ENCODE data around the gene LCN10. TPM values are rescaled to one million over a fixed set of nuclear protein-coding genes. Genes with fewer than 3 reads are reported as not detected.

Gene LCN10
- total and polyA plus RNA-seq, 2 of the 13 experiments (the other 11 are each of a cell fraction or from before 2014, with no cell fraction given) = 0.53 to 0.61 TPM

GRCh38 chr9:136697146-136697820, 45.5 kb downstream of the LCN10 start (continued):
- no peak for TF ChIP-seq AKNA (CRISPR knock-in tag; IDR thresholded peaks at IDR 0.05; ENCODE audit: borderline replicate concordance)
- no peak for TF ChIP-seq KMT2A (CRISPR knock-in tag; IDR thresholded peaks at IDR 0.05)
- no peak for TF ChIP-seq DR1 (CRISPR knock-in tag; IDR thresholded peaks at IDR 0.05)
- TF ChIP-seq CCAR2 (optimal IDR thresholded peaks at IDR 0.05; ENCODE audit: low read depth, low read length) = no peak
- TF ChIP-seq ZNF337 (CRISPR knock-in tag; IDR thresholded peaks at IDR 0.05; ENCODE audit: borderline replicate concordance, low read depth) = no peak
- no peak for TF ChIP-seq ZNF75D (CRISPR knock-in tag; IDR thresholded peaks at IDR 0.05; ENCODE audit: borderline replicate concordance)
- TF ChIP-seq ZSCAN29 (CRISPR knock-in tag; conservative IDR thresholded peaks at IDR 0.05) = no peak
- no peak for TF ChIP-seq ZNF674 (CRISPR knock-in tag; IDR thresholded peaks at IDR 0.05; ENCODE audit: low read depth)
- no peak for TF ChIP-seq ZFP82 (CRISPR knock-in tag; IDR thresholded peaks at IDR 0.05; ENCODE audit: borderline replicate concordance)
- 0 out of 2 replicates have a peak, but pooled peaks have one; percentile 29 for TF ChIP-seq FOXP4 (CRISPR knock-in tag; IDR thresholded peaks at IDR 0.05)
- TF ChIP-seq SMAD1 (CRISPR knock-in tag; IDR thresholded peaks at IDR 0.05; ENCODE audit: borderline replicate concordance, low read depth) = no peak
- peak; percentile 99 for TF ChIP-seq ZBTB43 (CRISPR knock-in tag; conservative IDR thresholded peaks at IDR 0.05)
- TF ChIP-seq ZNF775 (CRISPR knock-in tag; IDR thresholded peaks at IDR 0.05; ENCODE audit: borderline replicate concordance) = no peak
- TF ChIP-seq NFRKB (IDR thresholded peaks at IDR 0.05) = no peak
- TF ChIP-seq ZNF780A (CRISPR knock-in tag; IDR thresholded peaks at IDR 0.05) = 0 out of 2 replicates have a peak, but pooled peaks have one; percentile 8
- TF ChIP-seq YEATS2 (CRISPR knock-in tag; IDR thresholded peaks at IDR 0.05; ENCODE audit: borderline replicate concordance) = no peak
- peak; percentile 34; the same call in 1 of the 2 replicates for TF ChIP-seq GABPB1 (CRISPR knock-in tag; IDR thresholded peaks at IDR 0.05)
- TF ChIP-seq TOPORS (CRISPR knock-in tag; IDR thresholded peaks at IDR 0.05) = no peak
- TF ChIP-seq ZNF276 (CRISPR knock-in tag; IDR thresholded peaks at IDR 0.05; ENCODE audit: low read depth) = no peak
- no peak for TF ChIP-seq ZKSCAN1 (IDR thresholded peaks at IDR 0.05; ENCODE audit: low read length)
